Peyer's patch (tissue), 4 donors: ENCODE results near the gene SPATS2. TPM values are rescaled to one million over a fixed set of nuclear protein-coding genes. Genes with fewer than 3 reads are reported as not detected.

Experiments used
- DNase-seq, 3 donors: peaks; one replicate each; pipeline ENCODE4 v3.0.0-alpha.2; 2017 to 2019
- H3K27ac ChIP-seq, 4 donors: fragments of 200-600 bp; sonication (generic); one replicate each; pipeline ENCODE4 v1.5.1; 2016 to 2019
- H3K27me3 ChIP-seq, 2 donors: fragments of 200-600 bp; sonication (generic); one replicate each; pipeline ENCODE4 v1.5.1; 2019
- H3K36me3 ChIP-seq, 3 donors: fragments of 200-600 bp; sonication (generic); one replicate each; pipeline ENCODE4 v1.5.1; 2016 to 2019
- H3K4me1 ChIP-seq, 4 donors: fragments of 200-600 bp; sonication (generic); one replicate each; pipeline ENCODE4 v1.5.1; 2016 to 2019
- H3K4me3 ChIP-seq, 4 donors: fragments of 200-600 bp; sonication (generic); 1 replicate in 3 of 4; 2 replicates in 1 of 4; pipeline ENCODE4 v1.5.1; 2016 to 2019; ENCODE audit warnings: mild to moderate bottlenecking in 1 of 4
- H3K9me3 ChIP-seq, 4 donors: fragments of 200-600 bp; sonication (generic); one replicate each; pipeline ENCODE4 v1.5.1; 2016 to 2019; ENCODE audit warnings: mild to moderate bottlenecking in 1 of 4
- POLR2A ChIP-seq, 2 donors: fragments of 450-650 bp; IDR thresholded peaks; one replicate each; pipeline ENCODE4 v1.5.1; 2017; ENCODE audit warnings: antibody characterized with exemption in 2 of 2, mild to moderate bottlenecking in 2 of 2, moderate library complexity in 2 of 2
- total RNA-seq, 4 donors: library from RNA; depleted of rRNA; stranded (reverse); fragments of >200 nt; gene quantifications; one replicate each; pipeline ENCODE4 v1.1.0, GENCODE V29; 2016
- TF ChIP-seq, protein P1 (sequence below), 6 experiments: fragments of 450-650 bp in 4 of 6; fragments of 200-600 bp in 2 of 6; sonication (generic) in 1 of 6; IDR thresholded peaks; one replicate each; pipeline ENCODE4 v1.5.1; 2017 to 2019; ENCODE audit warnings: antibody characterized with exemption in 6 of 6, mild to moderate bottlenecking in 3 of 6, moderate library complexity in 1 of 6

Gene SPATS2
- total RNA-seq, 4 donors from 2014 or later, result 20.2 to 49.5 (median 24.8) TPM

DNA sequence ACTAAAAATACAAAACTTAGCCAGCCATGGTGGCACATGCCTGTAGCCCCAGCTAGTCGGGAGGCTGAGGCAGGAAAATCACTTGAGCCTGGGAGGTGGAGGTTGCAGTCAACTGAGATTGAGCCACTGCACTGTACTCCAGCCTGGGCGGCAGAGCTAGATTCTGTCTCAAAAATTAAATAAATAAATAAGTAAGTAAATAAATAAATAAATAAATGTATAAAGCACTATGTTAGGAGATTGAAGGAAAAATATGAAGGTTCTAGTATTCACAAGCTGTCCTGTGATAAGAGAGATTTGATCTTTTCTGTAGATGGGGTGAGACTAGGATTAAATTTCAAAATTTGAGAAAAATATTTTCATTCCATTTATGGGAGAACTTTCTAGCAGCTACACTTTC is 14.9 kb upstream of the SPATS2 start:
- Histone ChIP-seq H3K4me3 (no peak overlapping the region), H3K36me3 (no peaks in the 10 kb centered on the region), H3K27me3 (peaks cover 0 to 3% of the 10 kb centered on the region in 2 donors), H3K4me1 (peaks cover 0 to 15% (median 6%) of the 10 kb centered on the region in 4 donors), H3K9me3 (no peaks in the 10 kb centered on the region), H3K27ac (no peak overlapping the region)
- TF ChIP-seq, protein P1, sequence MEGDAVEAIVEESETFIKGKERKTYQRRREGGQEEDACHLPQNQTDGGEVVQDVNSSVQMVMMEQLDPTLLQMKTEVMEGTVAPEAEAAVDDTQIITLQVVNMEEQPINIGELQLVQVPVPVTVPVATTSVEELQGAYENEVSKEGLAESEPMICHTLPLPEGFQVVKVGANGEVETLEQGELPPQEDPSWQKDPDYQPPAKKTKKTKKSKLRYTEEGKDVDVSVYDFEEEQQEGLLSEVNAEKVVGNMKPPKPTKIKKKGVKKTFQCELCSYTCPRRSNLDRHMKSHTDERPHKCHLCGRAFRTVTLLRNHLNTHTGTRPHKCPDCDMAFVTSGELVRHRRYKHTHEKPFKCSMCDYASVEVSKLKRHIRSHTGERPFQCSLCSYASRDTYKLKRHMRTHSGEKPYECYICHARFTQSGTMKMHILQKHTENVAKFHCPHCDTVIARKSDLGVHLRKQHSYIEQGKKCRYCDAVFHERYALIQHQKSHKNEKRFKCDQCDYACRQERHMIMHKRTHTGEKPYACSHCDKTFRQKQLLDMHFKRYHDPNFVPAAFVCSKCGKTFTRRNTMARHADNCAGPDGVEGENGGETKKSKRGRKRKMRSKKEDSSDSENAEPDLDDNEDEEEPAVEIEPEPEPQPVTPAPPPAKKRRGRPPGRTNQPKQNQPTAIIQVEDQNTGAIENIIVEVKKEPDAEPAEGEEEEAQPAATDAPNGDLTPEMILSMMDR (IDR thresholded peaks at IDR 0.05), result no peak
- no peak for TF ChIP-seq POLR2A (IDR thresholded peaks at IDR 0.05)
- peak in 1 of 3 donors; percentile 12 for DNase-seq

DNA sequence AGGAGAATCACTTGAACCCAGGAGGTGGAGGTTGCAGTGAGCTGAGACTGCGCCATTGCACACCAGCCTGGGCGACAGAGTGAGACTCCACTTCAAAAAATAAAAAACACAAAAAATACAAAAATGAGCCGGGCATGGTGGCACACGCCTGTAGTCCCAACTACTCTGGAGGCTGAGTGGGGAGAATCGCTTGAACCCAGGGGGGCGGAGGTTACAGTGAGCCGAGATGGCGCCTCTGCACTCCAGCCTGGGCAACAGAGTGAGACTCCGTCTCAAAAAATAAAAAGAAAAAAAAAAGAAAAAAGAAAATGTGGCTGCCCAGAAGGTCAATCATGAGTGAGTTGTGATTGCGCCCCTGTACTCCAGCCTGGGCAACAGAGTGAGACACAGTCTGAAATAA is 11.3 kb upstream of the SPATS2 start:
- no peak overlapping the region for H3K4me3 ChIP-seq
- no peak overlapping the region for H3K27ac ChIP-seq
- no peaks in the 10 kb centered on the region for H3K27me3 ChIP-seq
- no peak for DNase-seq
- H3K9me3 ChIP-seq, result no peaks in the 10 kb centered on the region
- TF ChIP-seq POLR2A (IDR thresholded peaks at IDR 0.05), result no peak
- TF ChIP-seq, protein P1 (IDR thresholded peaks at IDR 0.05), result no peak
- no peaks in the 10 kb centered on the region for H3K4me1 ChIP-seq
- no peaks in the 10 kb centered on the region for H3K36me3 ChIP-seq

DNA sequence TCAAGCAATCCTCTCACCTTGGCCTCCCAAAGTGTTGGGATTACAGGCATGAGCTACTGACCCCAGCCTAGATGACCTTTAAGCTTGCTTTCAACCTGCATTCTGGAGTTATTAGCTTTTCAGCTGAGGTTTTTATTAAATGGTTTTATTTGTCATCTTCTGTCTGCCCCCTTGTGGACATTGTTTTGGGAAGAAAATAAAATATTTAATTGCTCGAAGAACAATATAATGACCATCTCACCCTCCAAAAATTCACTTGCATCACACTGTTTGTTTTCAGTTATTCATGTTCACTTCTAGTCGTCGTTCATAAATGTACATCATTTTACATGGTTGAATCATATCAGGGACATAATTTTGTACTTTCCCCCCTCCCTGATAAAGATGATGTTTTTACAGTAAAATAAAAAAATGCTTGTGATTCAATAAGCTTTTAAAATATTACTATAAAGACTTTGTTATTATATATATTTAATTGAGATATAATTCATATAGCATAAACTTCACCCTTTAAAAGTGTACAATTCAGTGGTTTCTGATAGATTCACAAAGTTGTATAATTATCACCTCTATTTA is 10.1 kb upstream of the SPATS2 start:
- TF ChIP-seq, protein P1 (IDR thresholded peaks at IDR 0.05), result peak; percentile 31 to 70 (median 42)
- no peak for TF ChIP-seq POLR2A (IDR thresholded peaks at IDR 0.05)
- Histone ChIP-seq H3K36me3 (no peaks in the 10 kb centered on the region), H3K4me1 (no peaks in the 10 kb centered on the region), H3K9me3 (no peaks in the 10 kb centered on the region), H3K4me3 (no peak overlapping the region), H3K27ac (no peak overlapping the region), H3K27me3 (no peaks in the 10 kb centered on the region)
- DNase-seq, result no peak

DNA sequence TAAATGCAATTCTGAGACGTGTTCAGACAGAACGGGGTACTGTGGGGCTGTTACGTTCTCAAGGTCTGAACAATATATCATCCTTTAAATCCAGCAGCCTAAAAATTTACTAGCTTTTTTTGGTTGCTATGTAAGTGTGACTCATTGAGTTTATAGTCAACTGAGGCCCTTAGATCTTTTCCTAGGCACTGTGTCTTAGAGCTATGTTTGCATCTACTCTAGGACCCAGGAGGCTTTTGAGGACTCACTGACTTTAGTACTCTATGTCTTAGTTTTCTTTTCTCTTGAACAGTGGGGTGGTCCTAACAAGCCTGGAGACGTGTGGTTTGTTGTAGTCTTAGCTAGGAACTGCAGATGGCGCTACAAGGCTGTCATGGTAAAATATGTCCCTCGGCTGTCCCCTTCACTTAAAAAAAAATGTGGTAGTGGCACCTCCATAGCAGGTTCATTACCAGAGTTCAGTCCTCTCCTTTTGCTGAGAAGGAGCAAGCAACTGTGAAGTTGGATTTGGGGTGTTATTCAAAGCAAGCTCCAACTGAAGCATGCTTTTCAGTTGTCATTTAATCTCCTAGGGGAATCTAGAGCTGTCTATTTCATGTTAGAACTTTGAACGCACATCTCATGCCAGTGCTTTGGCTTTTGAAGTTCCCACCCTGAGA is 8.7 kb upstream of the SPATS2 start:
- TF ChIP-seq, protein P1 (IDR thresholded peaks at IDR 0.05), result peak; percentile 40 to 88 (median 78)
- no peak for TF ChIP-seq POLR2A (IDR thresholded peaks at IDR 0.05)
- Histone ChIP-seq H3K27me3 (no peaks in the 10 kb centered on the region), H3K36me3 (no peaks in the 10 kb centered on the region), H3K4me1 (no peaks in the 10 kb centered on the region), H3K9me3 (no peaks in the 10 kb centered on the region), H3K27ac (no peak overlapping the region), H3K4me3 (no peak overlapping the region)
- DNase-seq, result peak in 2 of 3 donors; percentile 52 to 76

DNA sequence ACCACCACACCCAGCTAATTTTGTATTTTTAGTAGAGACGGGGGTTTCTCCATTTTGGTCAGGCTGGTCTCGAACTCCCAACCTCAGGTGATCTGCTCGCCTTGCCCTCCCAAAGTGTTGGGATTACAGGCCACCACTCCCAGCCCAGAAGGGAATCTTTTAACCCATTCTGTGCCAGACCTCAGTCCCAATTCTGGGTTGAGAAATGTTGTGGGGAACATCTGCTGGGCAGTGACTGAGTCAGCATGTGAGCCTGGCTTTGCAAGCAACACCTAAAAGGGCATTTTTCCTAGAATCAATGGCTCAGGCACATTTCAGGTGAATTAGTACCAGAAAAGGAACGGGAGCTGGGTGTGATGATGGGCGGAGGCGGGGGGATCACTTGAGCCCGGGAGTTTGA is 7.6 kb upstream of the SPATS2 start:
- Histone ChIP-seq H3K27ac (no peak overlapping the region), H3K9me3 (no peaks in the 10 kb centered on the region), H3K36me3 (no peaks in the 10 kb centered on the region), H3K4me1 (no peaks in the 10 kb centered on the region), H3K4me3 (no peak overlapping the region), H3K27me3 (no peaks in the 10 kb centered on the region)
- TF ChIP-seq POLR2A (IDR thresholded peaks at IDR 0.05), result no peak
- TF ChIP-seq, protein P1 (IDR thresholded peaks at IDR 0.05), result no peak
- no peak for DNase-seq
